Sigmoid colon (tissue), 4 donors: Measurements from ENCODE around the gene PLCB1.

Source experiments
- EP300 ChIP-seq, 4 donors: sonication (generic); formaldehyde crosslinking; IDR thresholded peaks; one replicate each; pipeline ENCODE4 v1.6.1; 2017; ENCODE audit warnings: antibody characterized with exemption in 4 of 4
- POLR2A ChIP-seq, 2 donors: fragments of 450-650 bp; IDR thresholded peaks; one replicate each; pipeline ENCODE4 v1.6.1; 2016; ENCODE audit warnings: antibody characterized with exemption in 2 of 2, mild to moderate bottlenecking in 2 of 2, moderate library complexity in 2 of 2
- POLR2AphosphoS5 ChIP-seq, 4 donors: sonication (generic); formaldehyde crosslinking; IDR thresholded peaks; one replicate each; pipeline ENCODE4 v1.6.1; 2017; ENCODE audit warnings: antibody characterized with exemption in 4 of 4
- TF ChIP-seq, protein P1 (sequence below), 4 experiments: fragments of 450-650 bp in 3 of 4; fragments of 200-600 bp in 1 of 4; IDR thresholded peaks; one replicate each; pipeline ENCODE4 v1.5.1; 2016 to 2019; ENCODE audit warnings: antibody characterized with exemption in 4 of 4, mild to moderate bottlenecking in 3 of 4, moderate library complexity in 2 of 4

DNA sequence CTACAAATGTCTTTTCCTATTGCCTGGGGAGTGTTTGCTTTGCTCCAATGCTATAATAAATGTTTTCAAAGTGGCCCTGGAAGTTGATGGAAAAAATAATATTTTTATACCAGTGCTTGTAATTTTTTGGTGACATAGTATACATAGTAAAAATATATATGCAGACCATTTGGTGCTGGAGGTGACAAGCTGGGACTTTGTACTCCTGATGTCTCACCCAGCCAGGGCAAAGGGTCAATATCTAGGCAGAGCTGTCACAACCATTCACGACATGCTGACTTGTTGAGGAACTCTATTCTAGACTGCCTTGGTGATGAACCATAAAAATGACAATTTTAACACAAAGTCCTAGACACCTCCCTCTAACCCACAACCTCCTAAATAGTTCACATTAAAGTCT lies 203.0 kb downstream of the PLCB1 start:
- TF ChIP-seq POLR2AphosphoS5 (IDR thresholded peaks at IDR 0.05) (no peak), POLR2A (IDR thresholded peaks at IDR 0.05) (no peak), EP300 (IDR thresholded peaks at IDR 0.05) (no peak)
- TF ChIP-seq, protein P1, sequence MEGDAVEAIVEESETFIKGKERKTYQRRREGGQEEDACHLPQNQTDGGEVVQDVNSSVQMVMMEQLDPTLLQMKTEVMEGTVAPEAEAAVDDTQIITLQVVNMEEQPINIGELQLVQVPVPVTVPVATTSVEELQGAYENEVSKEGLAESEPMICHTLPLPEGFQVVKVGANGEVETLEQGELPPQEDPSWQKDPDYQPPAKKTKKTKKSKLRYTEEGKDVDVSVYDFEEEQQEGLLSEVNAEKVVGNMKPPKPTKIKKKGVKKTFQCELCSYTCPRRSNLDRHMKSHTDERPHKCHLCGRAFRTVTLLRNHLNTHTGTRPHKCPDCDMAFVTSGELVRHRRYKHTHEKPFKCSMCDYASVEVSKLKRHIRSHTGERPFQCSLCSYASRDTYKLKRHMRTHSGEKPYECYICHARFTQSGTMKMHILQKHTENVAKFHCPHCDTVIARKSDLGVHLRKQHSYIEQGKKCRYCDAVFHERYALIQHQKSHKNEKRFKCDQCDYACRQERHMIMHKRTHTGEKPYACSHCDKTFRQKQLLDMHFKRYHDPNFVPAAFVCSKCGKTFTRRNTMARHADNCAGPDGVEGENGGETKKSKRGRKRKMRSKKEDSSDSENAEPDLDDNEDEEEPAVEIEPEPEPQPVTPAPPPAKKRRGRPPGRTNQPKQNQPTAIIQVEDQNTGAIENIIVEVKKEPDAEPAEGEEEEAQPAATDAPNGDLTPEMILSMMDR (IDR thresholded peaks at IDR 0.05): no peak
